ENCODE data around the gene HTR2B.

Gene HTR2B

DNA sequence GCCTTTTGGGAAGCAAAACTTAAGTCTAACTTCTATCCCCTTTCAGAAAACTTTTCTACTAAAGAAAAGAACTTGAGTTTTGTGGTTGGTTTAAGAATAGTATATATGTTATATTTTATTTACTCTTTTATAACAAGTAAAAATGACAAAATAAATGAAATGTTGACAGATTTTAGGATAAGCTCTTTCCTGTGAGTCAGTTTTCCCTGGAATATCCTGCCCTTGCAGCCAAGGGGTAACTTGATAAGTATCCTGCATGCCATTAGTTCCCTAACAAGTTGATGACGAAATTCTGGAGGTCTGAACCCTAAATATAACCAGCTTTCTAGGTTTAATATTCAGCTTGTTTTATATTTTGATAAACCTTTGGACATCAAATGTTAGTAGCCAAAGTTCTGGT lies 7.3 kb upstream of the HTR2B start:
- Histone ChIP-seq H3K36me3 (ENCODE audit: control insufficient read depth, insufficient read depth, low read length) (no peaks in the 10 kb centered on the region), H3K27me3 (replicated peaks; ENCODE audit: control insufficient read depth, insufficient read depth, low read length) (no peaks in the 10 kb centered on the region), H3K4me3 (replicated peaks; ENCODE audit: low read depth, low read length) (no peak overlapping the region)
- no peak for DNase-seq (ENCODE audit: extremely low read depth, insufficient read length)
- TF ChIP-seq, protein P1, sequence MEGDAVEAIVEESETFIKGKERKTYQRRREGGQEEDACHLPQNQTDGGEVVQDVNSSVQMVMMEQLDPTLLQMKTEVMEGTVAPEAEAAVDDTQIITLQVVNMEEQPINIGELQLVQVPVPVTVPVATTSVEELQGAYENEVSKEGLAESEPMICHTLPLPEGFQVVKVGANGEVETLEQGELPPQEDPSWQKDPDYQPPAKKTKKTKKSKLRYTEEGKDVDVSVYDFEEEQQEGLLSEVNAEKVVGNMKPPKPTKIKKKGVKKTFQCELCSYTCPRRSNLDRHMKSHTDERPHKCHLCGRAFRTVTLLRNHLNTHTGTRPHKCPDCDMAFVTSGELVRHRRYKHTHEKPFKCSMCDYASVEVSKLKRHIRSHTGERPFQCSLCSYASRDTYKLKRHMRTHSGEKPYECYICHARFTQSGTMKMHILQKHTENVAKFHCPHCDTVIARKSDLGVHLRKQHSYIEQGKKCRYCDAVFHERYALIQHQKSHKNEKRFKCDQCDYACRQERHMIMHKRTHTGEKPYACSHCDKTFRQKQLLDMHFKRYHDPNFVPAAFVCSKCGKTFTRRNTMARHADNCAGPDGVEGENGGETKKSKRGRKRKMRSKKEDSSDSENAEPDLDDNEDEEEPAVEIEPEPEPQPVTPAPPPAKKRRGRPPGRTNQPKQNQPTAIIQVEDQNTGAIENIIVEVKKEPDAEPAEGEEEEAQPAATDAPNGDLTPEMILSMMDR (IDR thresholded peaks at IDR 0.05; ENCODE audit: insufficient read depth, low read length, poor library complexity, severe bottlenecking), result no peak

DNA sequence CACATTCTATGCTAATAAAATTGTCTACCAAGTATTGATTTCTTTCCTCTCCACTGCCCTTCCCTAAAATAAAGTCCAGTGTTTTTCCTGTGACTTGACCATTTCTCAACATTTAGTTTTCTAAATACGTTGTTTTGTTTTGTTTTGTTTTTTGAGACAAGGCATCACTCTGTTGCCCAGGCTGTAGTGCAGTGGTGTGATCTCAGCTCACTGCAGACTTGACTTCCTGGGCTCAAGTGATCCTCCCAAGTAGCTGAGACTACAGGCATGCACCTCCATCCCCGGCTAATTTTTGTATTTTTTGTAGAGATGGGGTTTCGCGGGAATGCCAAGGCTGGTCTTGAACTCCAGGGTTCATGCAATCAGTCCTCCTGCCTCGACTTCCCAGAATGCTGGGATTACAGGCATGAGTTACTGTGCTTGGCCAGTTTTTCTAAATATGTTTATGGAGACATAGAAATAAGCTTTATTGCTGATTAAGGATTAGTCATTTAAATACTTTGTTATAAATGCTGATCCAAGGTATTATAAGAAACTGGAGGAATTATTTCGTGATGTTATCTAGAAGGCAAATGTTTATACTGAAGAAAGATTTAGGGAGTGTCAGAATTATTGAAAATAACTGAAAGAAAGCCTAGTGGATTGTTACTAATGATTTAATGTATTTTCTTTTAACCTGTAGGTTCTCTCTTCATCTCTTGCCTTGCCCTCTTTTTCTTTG lies 5.7 kb upstream of the HTR2B start:
- Histone ChIP-seq H3K27me3 (replicated peaks; ENCODE audit: control insufficient read depth, insufficient read depth, low read length) (no peaks in the 10 kb centered on the region), H3K4me3 (replicated peaks; ENCODE audit: low read depth, low read length) (no peak overlapping the region), H3K36me3 (ENCODE audit: control insufficient read depth, insufficient read depth, low read length) (no peaks in the 10 kb centered on the region)
- no peak for DNase-seq (ENCODE audit: extremely low read depth, insufficient read length)
- TF ChIP-seq, protein P1 (IDR thresholded peaks at IDR 0.05; ENCODE audit: insufficient read depth, low read length, poor library complexity, severe bottlenecking), result no peak

DNA sequence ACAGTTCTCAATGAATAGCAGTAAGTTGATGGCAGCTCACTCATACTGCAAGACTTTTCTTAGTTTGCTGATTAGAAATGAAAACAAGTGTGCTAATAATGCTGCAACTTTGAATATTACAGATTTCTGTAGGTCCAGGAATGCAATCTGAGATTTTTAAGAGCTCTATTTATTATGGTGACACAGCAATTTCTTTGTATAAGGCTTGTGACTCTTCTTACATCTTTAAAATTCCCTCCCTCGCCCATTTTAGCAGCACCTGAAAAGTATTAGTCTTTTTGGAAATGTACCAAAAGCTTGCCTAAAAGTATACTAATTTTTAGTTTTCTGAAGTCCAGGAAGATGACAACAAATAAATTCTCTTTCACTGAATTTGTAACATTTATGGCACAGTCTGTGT lies 4.4 kb upstream of the HTR2B start:
- H3K4me3 ChIP-seq (replicated peaks; ENCODE audit: low read depth, low read length), result no peak overlapping the region
- TF ChIP-seq, protein P1 (IDR thresholded peaks at IDR 0.05; ENCODE audit: insufficient read depth, low read length, poor library complexity, severe bottlenecking), result no peak
- no peaks in the 10 kb centered on the region for H3K27me3 ChIP-seq (replicated peaks; ENCODE audit: control insufficient read depth, insufficient read depth, low read length)
- no peaks in the 10 kb centered on the region for H3K36me3 ChIP-seq (ENCODE audit: control insufficient read depth, insufficient read depth, low read length)
- DNase-seq (ENCODE audit: extremely low read depth, insufficient read length), result no peak

DNA sequence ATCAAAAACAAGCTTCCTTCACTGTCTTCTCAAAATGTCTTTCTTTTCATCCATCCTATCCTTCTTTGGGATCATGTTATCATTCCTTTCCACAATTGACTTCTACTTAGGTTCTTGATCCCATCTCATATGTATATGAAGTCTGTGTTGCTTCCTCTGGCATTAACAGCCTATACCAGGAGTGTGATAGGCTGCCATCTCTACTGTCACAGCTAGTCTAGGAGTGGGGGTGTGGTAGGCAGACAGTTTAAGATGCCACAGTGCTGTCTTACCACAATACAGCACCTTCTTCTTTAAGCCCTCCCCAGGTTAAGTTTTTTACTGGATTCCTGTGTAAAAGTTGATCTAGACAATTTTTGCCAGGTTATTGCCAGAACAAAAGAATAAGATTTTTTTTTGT lies 3.7 kb upstream of the HTR2B start:
- TF ChIP-seq, protein P1 (IDR thresholded peaks at IDR 0.05; ENCODE audit: insufficient read depth, low read length, poor library complexity, severe bottlenecking), result no peak
- Histone ChIP-seq H3K27me3 (replicated peaks; ENCODE audit: control insufficient read depth, insufficient read depth, low read length) (no peaks in the 10 kb centered on the region), H3K4me3 (replicated peaks; ENCODE audit: low read depth, low read length) (no peak overlapping the region), H3K36me3 (ENCODE audit: control insufficient read depth, insufficient read depth, low read length) (no peaks in the 10 kb centered on the region)
- DNase-seq (ENCODE audit: extremely low read depth, insufficient read length), result no peak

DNA sequence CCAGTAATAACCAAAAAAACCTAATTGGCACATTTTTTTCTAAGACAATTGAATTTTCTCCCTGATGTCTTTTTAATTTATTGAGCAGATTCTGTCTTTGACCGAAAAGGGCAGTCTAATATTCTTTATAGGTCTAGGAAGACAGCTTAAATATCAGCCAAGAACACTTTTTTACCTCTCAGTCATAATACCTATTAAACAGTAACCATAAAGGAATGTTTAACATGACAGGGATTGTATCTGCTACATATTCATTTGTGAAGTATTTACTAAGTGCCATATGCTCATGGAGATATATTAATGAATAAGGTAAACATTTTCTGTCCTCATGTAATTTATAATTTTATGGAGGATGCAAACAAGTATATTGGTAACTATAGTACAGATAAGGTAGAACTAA lies 3.1 kb upstream of the HTR2B start:
- no peaks in the 10 kb centered on the region for H3K36me3 ChIP-seq (ENCODE audit: control insufficient read depth, insufficient read depth, low read length)
- no peak for DNase-seq (ENCODE audit: extremely low read depth, insufficient read length)
- no peaks in the 10 kb centered on the region for H3K27me3 ChIP-seq (replicated peaks; ENCODE audit: control insufficient read depth, insufficient read depth, low read length)
- TF ChIP-seq, protein P1 (IDR thresholded peaks at IDR 0.05; ENCODE audit: insufficient read depth, low read length, poor library complexity, severe bottlenecking), result no peak
- H3K4me3 ChIP-seq (replicated peaks; ENCODE audit: low read depth, low read length), result no peak overlapping the region

DNA sequence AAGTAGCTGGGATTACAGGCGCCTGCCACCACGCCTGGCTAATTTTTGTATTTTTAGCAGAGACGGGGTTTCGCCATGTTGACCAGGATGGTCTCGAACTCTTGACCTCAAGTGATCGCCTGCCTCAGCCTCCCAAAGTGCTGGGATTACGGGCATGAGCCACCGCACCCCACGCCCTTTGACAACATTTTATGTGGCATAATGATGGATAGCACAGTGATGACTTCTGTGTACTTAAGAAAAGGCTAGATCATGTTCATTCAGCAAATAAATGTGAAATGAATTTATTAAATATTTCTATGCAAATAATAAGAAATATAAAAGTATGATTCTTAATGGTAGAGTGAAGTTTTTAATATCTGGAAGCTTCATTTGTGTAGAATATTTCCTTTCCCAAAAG lies 2.6 kb upstream of the HTR2B start:
- H3K27me3 ChIP-seq (replicated peaks; ENCODE audit: control insufficient read depth, insufficient read depth, low read length), result no peaks in the 10 kb centered on the region
- no peak for DNase-seq (ENCODE audit: extremely low read depth, insufficient read length)
- no peak overlapping the region for H3K4me3 ChIP-seq (replicated peaks; ENCODE audit: low read depth, low read length)
- TF ChIP-seq, protein P1 (IDR thresholded peaks at IDR 0.05; ENCODE audit: insufficient read depth, low read length, poor library complexity, severe bottlenecking), result no peak
- no peaks in the 10 kb centered on the region for H3K36me3 ChIP-seq (ENCODE audit: control insufficient read depth, insufficient read depth, low read length)
